ENCODE measurements around the gene UBE2D3.

GRCh38 chr4:102825261-102826091 lies 1.9 kb downstream of the UBE2D3 start:
- TF ChIP-seq EZH2phosphoT487 (IDR thresholded peaks at IDR 0.05; ENCODE audit: insufficient read depth, low read depth) (no peak), EZH2 (IDR thresholded peaks at IDR 0.05; ENCODE audit: insufficient read depth, poor library complexity, severe bottlenecking) (no peak)
